ENCODE results near the gene SLC35B4. TPM values are rescaled to one million over a fixed set of nuclear protein-coding genes. Genes with fewer than 3 reads are reported as not detected.
"Not testable (repeated sequence)": the region's sequence is repeated elsewhere in the genome, so short reads cannot be mapped to it uniquely, and the experiment has no call there.

SLC35B4 gene
- total RNA-seq, 4 donors from 2014 or later: 3.7 to 8.6 (median 7.0) TPM

- no peaks in the 10 kb centered on the region for H3K27me3 ChIP-seq
- H3K4me1 ChIP-seq: no peaks in the 10 kb centered on the region
- no peaks in the 10 kb centered on the region for H3K9me3 ChIP-seq
- intact Hi-C loops (cut with DNase I): no loop called here
- no peak for TF ChIP-seq POLR2A (IDR thresholded peaks at IDR 0.05)
- no peak for TF ChIP-seq CTCF (IDR thresholded peaks at IDR 0.05)
- H3K27ac ChIP-seq: no peak overlapping the region
- no peak for DNase-seq
- H3K4me3 ChIP-seq: no peak overlapping the region
- peaks cover 5 to 93% (median 9%) of the 10 kb centered on the region in 3 donors for H3K36me3 ChIP-seq
- 89 to 94% methylated on average over 2 of the region's 2 CpGs for WGBS, 2 donors
Measured at GRCh38 chr7:134297489-134297888, 19.2 kb downstream of the SLC35B4 start.

GRCh38 chr7:134295982-134296381 lies 20.7 kb downstream of the SLC35B4 start:
- WGBS, 2 donors: 84 to 97% methylated on average over 5 to 7 of the region's 7 CpGs
- DNase-seq; H3K27ac ChIP-seq; H3K9me3 ChIP-seq; H3K4me1 ChIP-seq; H3K4me3 ChIP-seq; H3K27me3 ChIP-seq; intact Hi-C loops (cut with DNase I): not testable (repeated sequence)
- peaks cover 5 to 78% (median 9%) of the 10 kb centered on the region in 3 donors for H3K36me3 ChIP-seq

- Histone ChIP-seq H3K27ac (no peak overlapping the region), H3K9me3 (no peaks in the 10 kb centered on the region), H3K4me3 (no peak overlapping the region), H3K4me1 (peaks cover 0 to 12% (median 0%) of the 10 kb centered on the region in 3 donors), H3K27me3 (no peaks in the 10 kb centered on the region), H3K36me3 (peaks cover 5 to 50% (median 9%) of the 10 kb centered on the region in 3 donors)
- DNase-seq: peak; percentile 33
- intact Hi-C loops (cut with DNase I): no loop called here
- no peak for TF ChIP-seq CTCF (IDR thresholded peaks at IDR 0.05)
- no peak for TF ChIP-seq POLR2A (IDR thresholded peaks at IDR 0.05)
- 68 to 77% methylated on average over 12 of the region's 12 CpGs for whole genome bisulfite sequencing, 2 donors
Measured at GRCh38 chr7:134293002-134293740, 23.6 kb downstream of the SLC35B4 start.

- Histone ChIP-seq H3K36me3 (peaks cover 5 to 23% (median 9%) of the 10 kb centered on the region in 3 donors), H3K9me3 (no peaks in the 10 kb centered on the region), H3K4me1 (peaks cover 0 to 12% (median 0%) of the 10 kb centered on the region in 3 donors), H3K27me3 (no peaks in the 10 kb centered on the region), H3K4me3 (no peak overlapping the region), H3K27ac (no peak overlapping the region)
- TF ChIP-seq CTCF (IDR thresholded peaks at IDR 0.05) (no peak), POLR2A (IDR thresholded peaks at IDR 0.05) (no peak)
- no peak for DNase-seq
- intact Hi-C loops (cut with DNase I): no loop called here
- 47 to 55% methylated on average over 3 of the region's 3 CpGs for WGBS, 2 donors
Measured at GRCh38 chr7:134290286-134290685, 26.4 kb downstream of the SLC35B4 start.

GRCh38 chr7:134289841-134290240 lies 26.9 kb downstream of the SLC35B4 start:
- Histone ChIP-seq H3K9me3 (no peaks in the 10 kb centered on the region), H3K27ac (no peak overlapping the region), H3K4me1 (peaks cover 0 to 12% (median 0%) of the 10 kb centered on the region in 3 donors), H3K36me3 (peaks cover 5 to 18% (median 5%) of the 10 kb centered on the region in 3 donors), H3K27me3 (no peaks in the 10 kb centered on the region), H3K4me3 (no peak overlapping the region)
- TF ChIP-seq POLR2A (IDR thresholded peaks at IDR 0.05) (no peak), CTCF (IDR thresholded peaks at IDR 0.05) (no peak)
- WGBS, 2 donors: 74 to 91% methylated on average over 2 of the region's 2 CpGs
- intact Hi-C loops (cut with DNase I): no loop called here
- DNase-seq: no peak
